H1 (cell line): ENCODE measurements around the gene CYB561. TPM values are rescaled to one million over a fixed set of nuclear protein-coding genes. Genes with fewer than 3 reads are reported as not detected.

Experiments
- CTCF ChIA-PET: fragments of 300-600 bp; sonication (Branson Sonifier 250); formaldehyde crosslinking; loops from one replicate; lab custom pipeline; 2021; ENCODE audit not compliant: partially characterized antibody; lab: Charles Lee
- POLR2A ChIA-PET: fragments of 300-600 bp; sonication (Branson Sonifier 250); formaldehyde crosslinking; loops from one replicate; lab custom pipeline; 2021; ENCODE audit warnings: inconsistent platforms; ENCODE audit not compliant: partially characterized antibody; lab: Charles Lee
- DNase-seq, 2 experiments: peaks; one replicate each; pipeline versions ENCODE4 v3.0.0 to v3.0.0-alpha.2; 2010 to 2022; ENCODE audit warnings: low spot score in 2 of 2, low read depth in 1 of 2, mixed read lengths in 1 of 2
- FAIRE-seq: peaks from 2 replicates; lab custom pipeline; 2011; peaks lifted over from hg19 to GRCh38; lab: Jason Lieb, UNC
- H2AFZ ChIP-seq: 2 replicates; pipeline ENCODE4 v1.8.1; 2012; ENCODE audit warnings: low read length, inconsistent platforms
- H2AK5ac ChIP-seq: 2 replicates; pipeline ENCODE4 v1.6.1; 2013; ENCODE audit warnings: low read depth, low read length
- H2BK120ac ChIP-seq: replicated peaks from 2 replicates; pipeline ENCODE3; 2013; ENCODE audit warnings: low read depth, low read length, inconsistent platforms
- H2BK12ac ChIP-seq: 2 replicates; pipeline ENCODE4 v1.6.1; 2013; ENCODE audit warnings: low read depth, low read length
- H2BK15ac ChIP-seq: 2 replicates; pipeline ENCODE4 v1.6.1; 2013; ENCODE audit warnings: low read length
- H2BK20ac ChIP-seq: 2 replicates; pipeline ENCODE4 v1.6.1; 2013; ENCODE audit warnings: low read length
- H2BK5ac ChIP-seq: 2 replicates; pipeline ENCODE4 v1.6.1; 2013; ENCODE audit warnings: low read depth, low read length
- H3K14ac ChIP-seq: 2 replicates; pipeline ENCODE4 v1.6.1; 2013; ENCODE audit warnings: inconsistent platforms; ENCODE audit not compliant: insufficient read length
- H3K18ac ChIP-seq: 2 replicates; pipeline ENCODE4 v1.6.1; 2013; ENCODE audit warnings: low read length; ENCODE audit errors: extremely low read depth
- H3K23ac ChIP-seq: 2 replicates; pipeline ENCODE4 v1.6.1; 2013; ENCODE audit warnings: inconsistent platforms; ENCODE audit not compliant: insufficient read length
- H3K23me2 ChIP-seq: 2 replicates; pipeline ENCODE4 v1.6.1; 2013; ENCODE audit warnings: low read depth, low read length
- H3K27ac ChIP-seq: 2 replicates; pipeline ENCODE4 v1.6.1; 2011; ENCODE audit warnings: low read depth, low read length, inconsistent platforms
- H3K27me3 ChIP-seq, 4 experiments: replicated peaks in 1 of 4; 1 replicate in 1 of 4; 2 replicates in 3 of 4; pipeline versions ENCODE4 v1.6.1 to v1.8.1; 2011 to 2013; ENCODE audit warnings: low read length in 3 of 4, mild to moderate bottlenecking in 3 of 4, inconsistent platforms in 2 of 4, mixed read lengths in 2 of 4, moderate library complexity in 1 of 4; ENCODE audit not compliant: control insufficient read depth in 3 of 4, insufficient read depth in 3 of 4; ENCODE audit errors: extremely low read depth in 1 of 4
- H3K36me3 ChIP-seq, 4 experiments: 2 replicates each; pipeline versions ENCODE4 v1.6.1 to v1.8.1; 2011 to 2013; ENCODE audit warnings: mild to moderate bottlenecking in 4 of 4, low read length in 3 of 4, moderate library complexity in 2 of 4, control low read depth in 1 of 4, inconsistent platforms in 1 of 4; ENCODE audit not compliant: insufficient read depth in 4 of 4, control insufficient read depth in 2 of 4
- H3K4ac ChIP-seq: replicated peaks from 2 replicates; pipeline ENCODE3; 2013; ENCODE audit warnings: low read length, low read depth, mixed read lengths, inconsistent platforms; ENCODE audit not compliant: insufficient read length
- H3K4me1 ChIP-seq, 4 experiments: replicated peaks in 1 of 4; 1 replicate in 1 of 4; 2 replicates in 3 of 4; pipeline versions ENCODE4 v1.6.1 to v1.8.1; 2011 to 2013; ENCODE audit warnings: low read length in 3 of 4, inconsistent platforms in 2 of 4, mixed read lengths in 1 of 4; ENCODE audit not compliant: insufficient read depth in 4 of 4, control insufficient read depth in 3 of 4
- H3K4me2 ChIP-seq, 2 experiments: 2 replicates each; pipeline versions ENCODE4 v1.6.1 to v1.8.1; 2011 to 2013; ENCODE audit warnings: low read depth in 2 of 2, low read length in 2 of 2, control low read depth in 1 of 2, inconsistent platforms in 1 of 2, mild to moderate bottlenecking in 1 of 2; ENCODE audit not compliant: insufficient read depth in 1 of 2
- H3K4me3 ChIP-seq, 4 experiments: fragments of 200-600, 300-600 bp in 1 of 4; sonication (generic), shearing (Covaris generic), sonication (Bioruptor Twin) in 1 of 4; 2 replicates each; pipeline versions ENCODE4 v1.5.1 to v1.8.1; 2011 to 2016; ENCODE audit warnings: low read length in 4 of 4, low read depth in 3 of 4, control low read depth in 2 of 4, inconsistent platforms in 2 of 4, mild to moderate bottlenecking in 2 of 4, mixed read lengths in 1 of 4, moderate library complexity in 1 of 4; ENCODE audit not compliant: insufficient read depth in 2 of 4; ENCODE audit errors: extremely low read depth in 1 of 4
- H3K56ac ChIP-seq: replicated peaks from 2 replicates; pipeline ENCODE3; 2013; ENCODE audit warnings: low read depth, mild to moderate bottlenecking, mixed read lengths, low read length, inconsistent platforms; ENCODE audit not compliant: insufficient read length
- H3K79me1 ChIP-seq: 2 replicates; pipeline ENCODE4 v1.6.1; 2013; ENCODE audit warnings: low read depth, low read length, control low read depth
- H3K79me2 ChIP-seq, 2 experiments: 2 replicates each; pipeline versions ENCODE4 v1.6.1 to v1.8.1; 2012 to 2013; ENCODE audit warnings: low read length in 2 of 2, mild to moderate bottlenecking in 2 of 2, inconsistent platforms in 1 of 2; ENCODE audit not compliant: insufficient read depth in 2 of 2, control insufficient read depth in 1 of 2
- H3K9ac ChIP-seq, 4 experiments: replicated peaks in 1 of 4; 1 replicate in 1 of 4; 2 replicates in 3 of 4; pipeline versions ENCODE4 v1.6.1 to v1.8.1; 2011 to 2013; ENCODE audit warnings: low read depth in 3 of 4, low read length in 3 of 4, control low read depth in 2 of 4, mild to moderate bottlenecking in 2 of 4, moderate library complexity in 2 of 4, inconsistent platforms in 1 of 4; ENCODE audit errors: extremely low read depth in 1 of 4
- H3K9me3 ChIP-seq, 2 experiments: 2 replicates each; pipeline versions ENCODE4 v1.6.1 to v1.8.1; 2012 to 2013; ENCODE audit warnings: mild to moderate bottlenecking in 2 of 2, moderate library complexity in 2 of 2, control low read depth in 1 of 2, inconsistent platforms in 1 of 2, low read depth in 1 of 2, low read length in 1 of 2, mixed read lengths in 1 of 2; ENCODE audit not compliant: insufficient read depth in 2 of 2
- H4K20me1 ChIP-seq, 2 experiments: replicated peaks in 1 of 2; 2 replicates each; pipeline versions ENCODE3 to v1.8.1; 2011 to 2013; ENCODE audit warnings: inconsistent platforms in 2 of 2, low read length in 2 of 2, mild to moderate bottlenecking in 1 of 2; ENCODE audit not compliant: insufficient read depth in 2 of 2, control insufficient read depth in 1 of 2
- H4K5ac ChIP-seq: 2 replicates; pipeline ENCODE4 v1.6.1; 2013; ENCODE audit warnings: low read length, low read depth, mixed read lengths, inconsistent platforms; ENCODE audit not compliant: insufficient read length
- H4K8ac ChIP-seq: 2 replicates; pipeline ENCODE4 v1.8.0; 2013; ENCODE audit warnings: mild to moderate bottlenecking, moderate library complexity, low read length, inconsistent platforms; ENCODE audit not compliant: insufficient read depth; ENCODE audit errors: extremely low read depth
- H4K91ac ChIP-seq: replicated peaks from 2 replicates; pipeline ENCODE3; 2013; ENCODE audit warnings: low read length, mixed read lengths, inconsistent platforms; ENCODE audit not compliant: insufficient read length
- ASH2L ChIP-seq: fragments of 200-600, 300-600 bp; sonication (generic); IDR thresholded peaks from one replicate; pipeline ENCODE4 v1.7.1; 2017; ENCODE audit warnings: low read length
- BACH1 ChIP-seq: IDR thresholded peaks from 2 replicates; pipeline ENCODE4 v1.6.1; 2012; ENCODE audit warnings: low read length, improper control_type of control experiment
- EGR1 ChIP-seq: IDR thresholded peaks from 2 replicates; pipeline ENCODE4 v1.6.1; 2011; ENCODE audit warnings: low read depth, low read length, borderline replicate concordance
- EP300 ChIP-seq, 2 experiments: IDR thresholded peaks; 1 replicate in 1 of 2; 2 replicates in 1 of 2; pipeline ENCODE4 v1.6.1; 2011 to 2012; ENCODE audit warnings: low read depth in 2 of 2, low read length in 2 of 2, mild to moderate bottlenecking in 2 of 2, borderline replicate concordance in 1 of 2, inconsistent platforms in 1 of 2, moderate library complexity in 1 of 2
- JUN ChIP-seq: IDR thresholded peaks from 2 replicates; pipeline ENCODE4 v1.6.1; 2011; ENCODE audit warnings: low read depth, mild to moderate bottlenecking, improper control_type of control experiment, low read length
- KDM5A ChIP-seq: fragments of 200-600 bp; IDR thresholded peaks from 2 replicates; pipeline ENCODE4 v1.7.1; 2012; ENCODE audit warnings: mild to moderate bottlenecking, low read length, inconsistent platforms, mixed read lengths
- MAFK ChIP-seq: IDR thresholded peaks from 2 replicates; pipeline ENCODE4 v1.6.1; 2012; ENCODE audit warnings: low read depth, mild to moderate bottlenecking, improper control_type of control experiment, low read length
- NANOG ChIP-seq: IDR thresholded peaks from 2 replicates; pipeline ENCODE4 v1.6.1; 2011; ENCODE audit warnings: low read length, low read depth, mild to moderate bottlenecking, inconsistent platforms; ENCODE audit not compliant: insufficient read depth, poor library complexity, severe bottlenecking
- POU5F1 ChIP-seq: IDR thresholded peaks from 2 replicates; pipeline ENCODE4 v1.6.1; 2011; ENCODE audit warnings: low read depth, mild to moderate bottlenecking, low read length, moderate library complexity
- RBBP5 ChIP-seq: IDR thresholded peaks from 2 replicates; pipeline ENCODE4 v1.7.1; 2012; ENCODE audit warnings: low read depth, mild to moderate bottlenecking, inconsistent platforms, low read length, moderate library complexity, borderline replicate concordance
- RFX5 ChIP-seq: IDR thresholded peaks from 2 replicates; pipeline ENCODE4 v1.6.1; 2011; ENCODE audit warnings: low read depth, low read length, improper control_type of control experiment, borderline replicate concordance
- RXRA ChIP-seq: IDR thresholded peaks from 2 replicates; pipeline ENCODE4 v1.6.1; 2011; ENCODE audit warnings: low read depth, mild to moderate bottlenecking, low read length, moderate library complexity; ENCODE audit not compliant: insufficient read depth
- SIX5 ChIP-seq: IDR thresholded peaks from 2 replicates; pipeline ENCODE4 v1.6.1; 2011; ENCODE audit warnings: mild to moderate bottlenecking, low read depth, low read length
- SP4 ChIP-seq: IDR thresholded peaks from 2 replicates; pipeline ENCODE4 v1.6.1; 2012; ENCODE audit warnings: low read length, inconsistent platforms
- ZNF274 ChIP-seq: IDR thresholded peaks from 2 replicates; pipeline ENCODE4 v1.7.0; 2012; ENCODE audit warnings: low read length, borderline replicate concordance; ENCODE audit errors: extremely low read depth
- WGBS, 2 experiments: shearing (Covaris generic) in 1 of 2; methylation state at CpG; one replicate each; pipeline versions ENCODE4 v1.1.6 to v1.1.7; 2013 to 2015; ENCODE audit warnings: low lambda C conversion rate in 2 of 2, mixed read lengths in 2 of 2, inconsistent platforms in 1 of 2, low coverage in 1 of 2, missing lambda C conversion rate in 1 of 2; ENCODE audit not compliant: insufficient replicate concordance in 2 of 2, insufficient coverage in 1 of 2, insufficient read length in 1 of 2; ENCODE audit errors: extremely low coverage in 1 of 2, missing lambda C conversion rate in 1 of 2; 5-methylcytosine and 5-hydroxymethylcytosine counted together
- polyA plus RNA-seq, 7 experiments: library from polyadenylated mRNA; depleted of rRNA in 3 of 7; stranded (reverse) in 5 of 7; unstranded in 2 of 7; fragments of >200 nt in 5 of 7; fragments of 200-250 nt in 2 of 7; gene quantifications; 1 replicate in 5 of 7; 2 replicates in 1 of 7; 4 replicates in 1 of 7; pipeline versions ENCODE4 v1.2.1 to v1.2.3, GENCODE V29; 2011 to 2013; ENCODE audit warnings: missing spikeins in 2 of 7, mixed read lengths in 2 of 7
- total RNA-seq: library from RNA; stranded (reverse); fragmentation: NEBNext Ultra II Directional; extraction: Animal tissue kit (Norgen Biotek cat#: 25700); gene quantifications from 2 replicates; pipeline ENCODE4 v1.2.1, GENCODE V29; 2021

Gene CYB561
- total and polyA plus RNA-seq, 2 of the 8 experiments (the other 6 are each of a cell fraction or from before 2014, with no cell fraction given): 19.7 to 23.4 TPM

DNA sequence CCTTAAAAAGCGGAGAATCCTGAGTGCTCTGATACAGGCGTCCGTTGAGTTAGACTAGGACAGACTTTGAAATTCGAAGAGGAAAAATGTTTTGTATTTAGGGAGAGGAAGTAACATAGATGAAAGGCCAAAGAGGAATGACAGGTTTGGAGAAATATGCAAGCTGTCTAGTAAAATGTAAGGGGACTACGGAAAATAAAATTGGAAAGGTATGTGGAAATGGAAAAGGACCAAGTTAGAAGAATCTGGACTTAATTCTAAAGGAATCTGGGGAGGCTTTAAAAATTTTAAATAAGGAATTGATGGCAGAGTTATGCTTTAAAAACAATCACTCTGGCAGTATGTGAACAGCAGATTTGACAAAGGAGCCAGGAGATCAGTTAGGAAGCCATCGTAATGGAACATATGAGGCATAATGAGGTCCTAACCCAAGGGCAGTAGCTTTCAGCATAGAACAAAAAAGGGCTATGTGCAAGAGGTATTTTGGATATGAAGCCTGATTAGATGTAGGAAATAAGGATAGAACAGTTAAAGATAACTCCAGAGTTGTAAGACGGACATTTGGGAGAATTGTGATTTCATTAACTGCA lies 38.3 kb downstream of the CYB561 start:
- WGBS, 2 experiments: 84 to 100% methylated on average over 2 to 7 of the region's 7 CpGs
- FAIRE-seq (no peak), DNase-seq (no peak)
- Histone ChIP-seq H3K23me2 (no peaks in the 10 kb centered on the region), H3K56ac (no peak overlapping the region), H2BK15ac (no peak overlapping the region), H3K79me2 (no peaks in the 10 kb centered on the region), H3K79me1 (no peaks in the 10 kb centered on the region), H3K27ac (no peak overlapping the region), H3K14ac (no peak overlapping the region), H3K4me1 (no peaks in the 10 kb centered on the region), H2BK120ac (no peak overlapping the region), H3K4me3 (no peak overlapping the region), H3K18ac (no peak overlapping the region), H4K5ac (no peak overlapping the region), H2BK12ac (no peak overlapping the region), H3K36me3 (no peaks in the 10 kb centered on the region), H2AK5ac (no peak overlapping the region), H2BK20ac (no peak overlapping the region), H3K4ac (no peak overlapping the region), H2BK5ac (no peak overlapping the region), H2AFZ (no peak overlapping the region), H4K20me1 (no peaks in the 10 kb centered on the region), H4K8ac (no peak overlapping the region), H3K4me2 (no peak overlapping the region), H4K91ac (no peak overlapping the region), H3K9me3 (no peaks in the 10 kb centered on the region), H3K23ac (no peak overlapping the region), H3K27me3 (no peaks in the 10 kb centered on the region), H3K9ac (no peak overlapping the region)
- ChIA-PET POLR2A (no interaction called here), CTCF (interaction anchor here (0.9 to 4.5 kb wide), 17 partner anchors 9 to 729 kb away, joined by 3 to 48 read pairs (median 7); no protein-coding TSS in a partner anchor)
- TF ChIP-seq BACH1 (no peak), EP300 (IDR thresholded peaks at IDR 0.05; ENCODE audit: borderline replicate concordance in 1 of 2, low read depth in 2 of 2, low read length in 2 of 2) (no peak), SP4 (no peak), POU5F1 (no peak), KDM5A (no peak), MAFK (no peak), RFX5 (no peak), EGR1 (no peak), SIX5 (no peak), JUN (no peak), ZNF274 (no peak), NANOG (no peak), RBBP5 (no peak), RXRA (no peak), ASH2L (no peak)
